ENCODE data around the gene THEMIS. TPM values are rescaled to one million over a fixed set of nuclear protein-coding genes. Genes with fewer than 3 reads are reported as not detected.
"Not testable (repeated sequence)": the region's sequence is repeated elsewhere in the genome, so short reads cannot be mapped to it uniquely, and the experiment has no call there.

The THEMIS gene
- total and polyA plus RNA-seq, 8 donors = 0.05 to 0.70 (median 0.28) TPM; not detected in 1

DNA sequence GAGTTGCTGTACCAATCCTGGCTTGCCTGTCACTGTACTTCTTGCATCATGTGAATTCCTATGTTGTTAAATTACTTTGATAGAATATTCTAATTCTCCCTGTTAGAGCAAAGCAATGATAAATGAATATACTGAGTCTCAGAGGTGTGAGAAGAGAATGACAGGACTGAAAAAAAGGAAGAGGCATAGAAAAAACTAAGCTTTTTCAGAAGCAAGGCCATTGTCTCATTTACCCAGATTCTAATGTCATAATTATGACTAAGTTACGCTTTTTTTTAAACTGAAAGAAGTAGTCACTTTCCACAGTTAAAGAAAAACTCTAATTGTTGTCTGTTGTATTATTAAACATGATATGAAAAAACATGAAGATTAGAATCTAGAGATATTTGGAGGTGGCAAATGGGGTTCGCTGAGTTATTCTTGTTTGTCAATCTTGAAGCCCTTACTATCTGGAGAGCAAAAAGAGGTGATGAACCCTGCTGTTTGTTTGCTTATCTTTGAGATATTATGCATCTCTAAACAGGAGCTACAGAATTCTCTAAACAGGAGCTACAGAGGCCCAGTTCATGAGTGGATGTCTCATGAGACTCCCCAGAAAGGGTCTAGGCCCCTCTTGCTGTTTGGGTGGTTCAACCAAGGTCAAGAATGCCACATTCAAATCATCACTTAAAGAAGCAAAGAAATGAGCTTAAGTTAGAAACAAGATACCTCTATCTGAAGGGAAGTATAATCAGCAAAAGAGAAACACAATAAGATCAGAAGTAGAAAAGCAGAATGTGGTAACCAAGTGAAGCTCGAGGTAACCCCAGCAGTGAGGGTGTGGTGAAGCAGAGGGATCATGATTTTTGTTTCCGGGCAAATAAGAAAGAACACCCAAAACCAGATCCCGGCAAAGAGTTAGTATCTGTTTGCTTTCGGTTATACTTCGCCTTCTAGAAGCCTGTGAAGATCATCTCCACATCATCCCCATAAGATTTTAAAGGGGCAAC is 33.3 kb upstream of the THEMIS start:
- peaks cover 0 to 2% (median 0%) of the 10 kb centered on the region in 3 donors for H3K4me1 ChIP-seq
- H3K27ac ChIP-seq = no peak overlapping the region
- FAIRE-seq (no peak), DNase-seq (no peak), ATAC-seq (no peak)
- no peak overlapping the region for H3K4me3 ChIP-seq
- TF ChIP-seq, protein P1, sequence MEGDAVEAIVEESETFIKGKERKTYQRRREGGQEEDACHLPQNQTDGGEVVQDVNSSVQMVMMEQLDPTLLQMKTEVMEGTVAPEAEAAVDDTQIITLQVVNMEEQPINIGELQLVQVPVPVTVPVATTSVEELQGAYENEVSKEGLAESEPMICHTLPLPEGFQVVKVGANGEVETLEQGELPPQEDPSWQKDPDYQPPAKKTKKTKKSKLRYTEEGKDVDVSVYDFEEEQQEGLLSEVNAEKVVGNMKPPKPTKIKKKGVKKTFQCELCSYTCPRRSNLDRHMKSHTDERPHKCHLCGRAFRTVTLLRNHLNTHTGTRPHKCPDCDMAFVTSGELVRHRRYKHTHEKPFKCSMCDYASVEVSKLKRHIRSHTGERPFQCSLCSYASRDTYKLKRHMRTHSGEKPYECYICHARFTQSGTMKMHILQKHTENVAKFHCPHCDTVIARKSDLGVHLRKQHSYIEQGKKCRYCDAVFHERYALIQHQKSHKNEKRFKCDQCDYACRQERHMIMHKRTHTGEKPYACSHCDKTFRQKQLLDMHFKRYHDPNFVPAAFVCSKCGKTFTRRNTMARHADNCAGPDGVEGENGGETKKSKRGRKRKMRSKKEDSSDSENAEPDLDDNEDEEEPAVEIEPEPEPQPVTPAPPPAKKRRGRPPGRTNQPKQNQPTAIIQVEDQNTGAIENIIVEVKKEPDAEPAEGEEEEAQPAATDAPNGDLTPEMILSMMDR (IDR thresholded peaks at IDR 0.05) = no peak
- intact Hi-C loops (cut with DNase I) = no loop called here
- no peaks in the 10 kb centered on the region for H3K27me3 ChIP-seq
- WGBS, 2 donors = 81 to 84% methylated on average over 7 of the region's 7 CpGs
- H3K9me3 ChIP-seq = no peaks in the 10 kb centered on the region
- H3K36me3 ChIP-seq = no peaks in the 10 kb centered on the region

DNA sequence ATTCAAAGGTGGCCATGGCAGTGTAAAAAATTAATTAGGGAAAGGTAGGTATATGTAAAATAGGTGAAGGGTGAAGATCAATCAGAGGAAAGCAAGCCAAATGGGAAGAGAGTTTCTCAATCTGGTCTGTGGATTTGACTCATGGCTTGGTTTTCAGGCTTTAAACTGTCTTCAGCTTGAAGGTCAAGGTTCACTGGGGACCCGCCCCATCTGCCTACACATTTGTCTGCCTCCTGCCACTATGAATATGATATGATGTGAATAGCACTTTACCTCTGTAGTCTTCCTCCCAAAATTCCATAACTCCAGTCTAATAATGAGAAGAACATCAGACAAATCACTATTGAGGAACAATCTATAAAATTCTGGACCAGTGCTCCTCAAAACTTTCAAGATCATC is 32.3 kb upstream of the THEMIS start:
- Histone ChIP-seq H3K4me3 (no peak overlapping the region), H3K36me3 (no peaks in the 10 kb centered on the region), H3K9me3 (no peaks in the 10 kb centered on the region), H3K27me3 (no peaks in the 10 kb centered on the region), H3K27ac (no peak overlapping the region), H3K4me1 (no peaks in the 10 kb centered on the region)
- WGBS, 2 donors = 64 to 90% methylated on average over 1 of the region's 1 CpG
- ATAC-seq = no peak
- FAIRE-seq = no peak
- TF ChIP-seq, protein P1 (IDR thresholded peaks at IDR 0.05) = no peak
- DNase-seq = no peak
- intact Hi-C loops (cut with DNase I) = no loop called here

DNA sequence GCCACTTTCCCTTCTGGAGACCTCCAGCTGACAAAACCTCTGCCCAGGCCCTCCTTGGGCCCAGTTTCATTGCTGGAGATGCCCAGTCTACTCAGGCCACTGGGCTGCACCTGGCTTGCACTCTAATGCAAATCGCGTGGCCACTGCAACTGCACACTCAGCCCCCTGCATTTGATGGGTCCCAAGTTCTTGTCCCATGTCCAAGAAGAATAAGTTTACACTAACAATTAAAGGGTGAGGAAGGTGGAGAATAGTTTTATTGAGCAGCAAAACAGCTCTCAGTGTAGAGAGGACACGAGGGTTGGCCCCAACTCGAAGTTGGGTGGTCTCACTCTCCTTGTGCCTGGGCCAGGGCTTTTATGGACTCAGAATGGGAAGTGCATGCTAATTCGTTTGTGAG is 31.9 kb upstream of the THEMIS start:
- no peak for DNase-seq
- intact Hi-C loops (cut with DNase I) = no loop called here
- Histone ChIP-seq H3K36me3 (no peaks in the 10 kb centered on the region), H3K4me3 (no peak overlapping the region), H3K9me3 (no peaks in the 10 kb centered on the region), H3K27me3 (no peaks in the 10 kb centered on the region), H3K27ac (no peak overlapping the region), H3K4me1 (no peaks in the 10 kb centered on the region)
- WGBS, 2 donors = 70 to 71% methylated on average over 5 of the region's 5 CpGs
- no peak for FAIRE-seq
- TF ChIP-seq, protein P1 (IDR thresholded peaks at IDR 0.05) = no peak
- no peak for ATAC-seq

DNA sequence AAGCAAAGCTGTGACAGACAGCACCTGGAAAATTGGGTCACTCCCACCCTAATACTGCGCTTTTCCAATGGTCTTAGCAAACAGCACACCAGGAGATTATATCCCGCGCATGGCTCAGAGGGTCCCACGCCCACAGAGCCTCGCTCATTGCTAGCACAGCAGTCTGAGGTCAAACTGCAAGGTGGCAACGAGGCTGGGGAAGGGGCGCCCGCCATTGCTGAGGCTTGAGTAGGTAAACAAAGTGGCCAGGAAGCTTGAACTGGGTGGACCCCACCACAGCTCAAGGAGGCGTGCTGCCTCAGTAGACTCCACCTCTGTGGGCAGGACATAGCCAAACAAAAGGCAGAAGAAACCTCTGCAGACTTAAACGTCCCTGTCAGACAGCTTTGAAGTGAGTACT is 25.6 kb upstream of the THEMIS start:
- H3K27ac ChIP-seq, DNase-seq, FAIRE-seq: not testable (repeated sequence)

DNA sequence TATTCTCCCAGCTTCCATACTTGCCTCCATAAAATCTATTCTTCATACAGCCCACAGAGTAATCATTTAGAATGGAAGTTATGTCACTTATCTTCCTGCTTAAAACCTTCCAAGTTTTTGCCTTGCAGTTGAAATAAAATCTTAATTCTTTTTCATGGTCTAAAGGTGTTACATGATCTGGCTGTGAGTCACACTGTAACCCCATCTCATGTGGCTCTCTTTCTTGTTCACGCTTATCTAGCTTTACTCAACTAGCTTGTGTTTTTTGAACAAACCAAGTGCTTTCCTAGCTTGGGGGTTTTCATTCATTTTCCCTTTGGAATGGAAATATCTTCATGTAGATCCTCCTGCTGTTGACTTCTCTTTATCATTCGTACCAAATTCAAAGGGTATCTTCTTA is 23.6 kb upstream of the THEMIS start:
- no peak overlapping the region for H3K27ac ChIP-seq
- WGBS, 2 donors = 62 to 86% methylated on average over 2 of the region's 2 CpGs
- H3K9me3 ChIP-seq = no peaks in the 10 kb centered on the region
- TF ChIP-seq, protein P1 (IDR thresholded peaks at IDR 0.05) = no peak
- H3K27me3 ChIP-seq = no peaks in the 10 kb centered on the region
- H3K4me3 ChIP-seq = no peak overlapping the region
- DNase-seq (no peak), FAIRE-seq (no peak), ATAC-seq (no peak)
- H3K36me3 ChIP-seq = no peaks in the 10 kb centered on the region
- no peaks in the 10 kb centered on the region for H3K4me1 ChIP-seq
- intact Hi-C loops (cut with DNase I) = no loop called here

More for the DNA sequence above, 25.6 kb upstream of the THEMIS start:
- intact Hi-C loops (cut with DNase I); H3K4me1 ChIP-seq; H3K9me3 ChIP-seq; ATAC-seq; H3K36me3 ChIP-seq; H3K4me3 ChIP-seq; H3K27me3 ChIP-seq: not testable (repeated sequence)
- WGBS, 2 donors = 79 to 82% methylated on average over 6 to 10 of the region's 10 CpGs

All from pancreas (tissue), 10 donors.